Measurements from ENCODE around the gene PRSS37.

Gene PRSS37

GRCh38 chr7:141789917-141790316, 51.4 kb downstream of the PRSS37 start, which contains the start of gene TAS2R5:
Gene TAS2R5, plus strand, starts transcription at chr7:141790217. Its CDS starts 145 bp downstream, at chr7:141790362.
- no peaks in the 10 kb centered on the region for H3K9me2 ChIP-seq (replicated peaks; ENCODE audit: insufficient read depth, low read length)
- H3K4me2 ChIP-seq (ENCODE audit: low read depth, low read length), result no peak within 1 kb of the TSS
- no peaks in the 10 kb centered on the region for H3K79me2 ChIP-seq (ENCODE audit: low read length)
- TF ChIP-seq EZH2 (optimal IDR thresholded peaks at IDR 0.05; ENCODE audit: low read depth, low read length) (no peak), EZH2phosphoT487 (IDR thresholded peaks at IDR 0.05; ENCODE audit: low read length) (no peak)
- H3K36me3 ChIP-seq (replicated peaks; ENCODE audit: insufficient read depth, low read length), result no peaks in the 10 kb centered on the region
- DNase-seq, result no peak
- no peaks in the 10 kb centered on the region for H3K4me1 ChIP-seq (ENCODE audit: low read length)
- no peaks in the 10 kb centered on the region for H4K20me1 ChIP-seq (ENCODE audit: insufficient read depth, low read length)
- no peak within 1 kb of the TSS for H3K27ac ChIP-seq (ENCODE audit: low read length)
- H3F3A ChIP-seq (ENCODE audit: insufficient read depth, low read length), result no peaks in the 10 kb centered on the region
- H3K4me3 ChIP-seq (ENCODE audit: low read length), result no peak within 1 kb of the TSS
- no peaks in the 10 kb centered on the region for H3K9me3 ChIP-seq (replicated peaks; ENCODE audit: insufficient read depth, low read length)
- no peak within 1 kb of the TSS for H3K9ac ChIP-seq (ENCODE audit: low read length)
- no peaks in the 10 kb centered on the region for H3K27me3 ChIP-seq (replicated peaks; ENCODE audit: insufficient read depth, low read length)
- H2AFZ ChIP-seq (ENCODE audit: low read length), result no peak within 1 kb of the TSS

GRCh38 chr7:141788296-141788695, 53.0 kb downstream of the PRSS37 start:
- H3K9me2 ChIP-seq (replicated peaks; ENCODE audit: insufficient read depth, low read length), result no peaks in the 10 kb centered on the region
- no peaks in the 10 kb centered on the region for H3K79me2 ChIP-seq (ENCODE audit: low read length)
- H4K20me1 ChIP-seq (ENCODE audit: insufficient read depth, low read length), result no peaks in the 10 kb centered on the region
- H3K36me3 ChIP-seq (replicated peaks; ENCODE audit: insufficient read depth, low read length), result no peaks in the 10 kb centered on the region
- no peak overlapping the region for H3K27ac ChIP-seq (ENCODE audit: low read length)
- DNase-seq, result no peak
- H2AFZ ChIP-seq (ENCODE audit: low read length), result no peak overlapping the region
- no peak overlapping the region for H3K9ac ChIP-seq (ENCODE audit: low read length)
- H3K27me3 ChIP-seq (replicated peaks; ENCODE audit: insufficient read depth, low read length), result no peaks in the 10 kb centered on the region
- H3F3A ChIP-seq (ENCODE audit: insufficient read depth, low read length), result no peaks in the 10 kb centered on the region
- H3K4me3 ChIP-seq (ENCODE audit: low read length), result no peak overlapping the region
- no peak overlapping the region for H3K4me2 ChIP-seq (ENCODE audit: low read depth, low read length)
- TF ChIP-seq CTCF (IDR thresholded peaks at IDR 0.05; ENCODE audit: low read length) (no peak), EZH2 (optimal IDR thresholded peaks at IDR 0.05; ENCODE audit: low read depth, low read length) (no peak), EZH2phosphoT487 (IDR thresholded peaks at IDR 0.05; ENCODE audit: low read length) (no peak)
- H3K4me1 ChIP-seq (ENCODE audit: low read length), result no peaks in the 10 kb centered on the region
- H3K9me3 ChIP-seq (replicated peaks; ENCODE audit: insufficient read depth, low read length), result no peaks in the 10 kb centered on the region
